HCT116 (cell line): ENCODE results near the gene CLEC16A. TPM values are rescaled to one million over a fixed set of nuclear protein-coding genes. Genes with fewer than 3 reads are reported as not detected.

ENCODE experiments used
- ATAC-seq: fragments of 200-7000 bp; cut with Tn5 transposase; 2 replicates; pipeline ENCODE4 v1.9.1; 2020; ENCODE audit warnings: mild to moderate bottlenecking, moderate library complexity
- BruUV-seq: library from RNA; stranded (reverse); fragments of 400-500 nt; replicated peaks from 2 replicates; lab custom pipeline; 2021; lab: Mats Ljungman, UMichigan
- CTCF ChIA-PET: fragments of 300-600 bp; sonication (Branson Sonifier 250); formaldehyde crosslinking; loops from one replicate; lab custom pipeline; 2021; ENCODE audit warnings: antibody characterized with exemption; lab: Charles Lee
- POLR2A ChIA-PET: fragments of 300-600, 350-600 bp; sonication (Branson Sonifier 250); formaldehyde crosslinking; loops from one replicate; lab custom pipeline; 2021; ENCODE audit warnings: antibody characterized with exemption; lab: Charles Lee
- RAD21 ChIA-PET, 2 experiments: fragments of 300-600 bp; sonication (Branson Sonifier 250); formaldehyde crosslinking; loops; one replicate each; lab custom pipeline; 2023; ENCODE audit warnings: low total read pairs in 2 of 2; ENCODE audit not compliant: uncharacterized antibody in 2 of 2, unreplicated experiment in 2 of 2, low non-redundant PET in 1 of 2; lab: Charles Lee
- DNase-seq: peaks from one replicate; pipeline ENCODE4 v3.0.0-alpha.2; 2010; ENCODE audit warnings: low read depth, low spot score
- H2AFZ ChIP-seq: fragments of 200-600 bp; shearing (Covaris generic), sonication (generic); 2 replicates; pipeline ENCODE4 v1.6.1; 2017; ENCODE audit warnings: low read depth, mixed run types, mixed read lengths, antibody characterized with exemption, low read length; ENCODE audit not compliant: poor library complexity, severe bottlenecking
- H3K27ac ChIP-seq: 2 replicates; pipeline ENCODE4 v1.5.1; 2012; ENCODE audit warnings: low read depth, low read length
- H3K27me3 ChIP-seq: fragments of 200-600 bp; sonication (generic); 2 replicates; pipeline ENCODE4 v1.6.1; 2016; ENCODE audit warnings: mixed run types, low read length, mixed read lengths; ENCODE audit not compliant: insufficient read depth
- H3K36me3 ChIP-seq, 2 experiments: fragments of 200-500 bp in 1 of 2; fragments of 200-600 bp in 1 of 2; sonication (Bioruptor generic) in 1 of 2; sonication (generic) in 1 of 2; 2 replicates each; pipeline versions ENCODE4 v1.5.1 to v1.6.1; 2014 to 2016; ENCODE audit warnings: low read length in 2 of 2, inconsistent platforms in 1 of 2, mixed read lengths in 1 of 2, mixed run types in 1 of 2; ENCODE audit not compliant: insufficient read depth in 2 of 2, control insufficient read depth in 1 of 2
- H3K4me1 ChIP-seq, 2 experiments: fragments of 200-600 bp in 1 of 2; sonication (generic) in 1 of 2; 2 replicates each; pipeline versions ENCODE4 v1.5.1 to v1.6.1; 2012 to 2017; ENCODE audit warnings: low read length in 2 of 2, inconsistent platforms in 1 of 2, mild to moderate bottlenecking in 1 of 2, mixed read lengths in 1 of 2, mixed run types in 1 of 2, moderate library complexity in 1 of 2; ENCODE audit not compliant: insufficient read depth in 2 of 2, control insufficient read depth in 1 of 2
- H3K4me2 ChIP-seq: fragments of 200-600 bp; sonication (generic); 2 replicates; pipeline ENCODE4 v1.6.1; 2017; ENCODE audit warnings: mixed run types, low read length, mixed read lengths
- H3K4me3 ChIP-seq, 2 experiments: fragments of 200-600 bp in 1 of 2; sonication (generic) in 1 of 2; replicated peaks in 1 of 2; 2 replicates each; pipeline ENCODE4 v1.5.1; 2011 to 2016; ENCODE audit warnings: low read length in 2 of 2, control low read depth in 1 of 2, low read depth in 1 of 2, mild to moderate bottlenecking in 1 of 2, mixed read lengths in 1 of 2, mixed run types in 1 of 2
- H3K79me2 ChIP-seq: fragments of 200-600 bp; sonication (generic); 2 replicates; pipeline ENCODE4 v1.6.1; 2017; ENCODE audit warnings: mild to moderate bottlenecking, mixed run types, low read length, moderate library complexity, mixed read lengths; ENCODE audit not compliant: insufficient read depth
- H3K9ac ChIP-seq: fragments of 200-600 bp; sonication (generic); 2 replicates; pipeline ENCODE4 v1.6.1; 2016; ENCODE audit warnings: low read length, mixed read lengths
- H3K9me2 ChIP-seq: fragments of 200-600 bp; sonication (generic), shearing (Covaris generic); 2 replicates; pipeline ENCODE4 v1.6.1; 2017; ENCODE audit warnings: mixed run types, mild to moderate bottlenecking, moderate library complexity; ENCODE audit not compliant: insufficient read depth
- H3K9me3 ChIP-seq, 2 experiments: fragments of 200-500 bp in 1 of 2; fragments of 200-600 bp in 1 of 2; sonication (Bioruptor generic) in 1 of 2; sonication (generic) in 1 of 2; 2 replicates each; pipeline ENCODE4 v1.6.1; 2014 to 2017; ENCODE audit warnings: low read length in 2 of 2, mixed read lengths in 2 of 2, inconsistent platforms in 1 of 2, low read depth in 1 of 2, mild to moderate bottlenecking in 1 of 2, mixed run types in 1 of 2, moderate library complexity in 1 of 2; ENCODE audit not compliant: control insufficient read depth in 1 of 2, insufficient read depth in 1 of 2
- H4K20me1 ChIP-seq: fragments of 200-600 bp; sonication (generic), shearing (Covaris generic); 2 replicates; pipeline ENCODE4 v1.6.1; 2017; ENCODE audit warnings: mixed run types, mild to moderate bottlenecking, moderate library complexity; ENCODE audit not compliant: insufficient read depth
- MAX ChIP-seq: IDR thresholded peaks from 2 replicates; pipeline ENCODE4 v1.6.1; 2012
- POLR2A ChIP-seq: IDR thresholded peaks from 2 replicates; pipeline ENCODE4 v1.7.0; 2011; ENCODE audit warnings: borderline replicate concordance; ENCODE audit not compliant: insufficient read depth, insufficient read length; ENCODE audit errors: extremely low read depth
- SRF ChIP-seq: IDR thresholded peaks from 2 replicates; pipeline ENCODE4 v1.6.1; 2012; ENCODE audit warnings: low read depth
- ZBTB33 ChIP-seq: IDR thresholded peaks from 2 replicates; pipeline ENCODE4 v1.6.1; 2011; ENCODE audit warnings: mild to moderate bottlenecking, low read length, moderate library complexity; ENCODE audit not compliant: insufficient replicate concordance; ENCODE audit errors: extremely low read depth
- intact Hi-C: fragments of 100-400 bp; cut with micrococcal nuclease; formaldehyde crosslinking; loops from 2 replicates; pipeline ENCODE4 v1.10.0; 2022
- total RNA-seq: library from RNA; stranded (reverse); gene quantifications from one replicate; pipeline ENCODE4 v1.2.1, GENCODE V29; 2021; ENCODE audit not compliant: unreplicated experiment

CLEC16A gene
- total RNA-seq, 1 experiment from 2014 or later, result 18.0 TPM

- H3K9me3 ChIP-seq, result no peaks in the 10 kb centered on the region
- H2AFZ ChIP-seq, result no peak overlapping the region
- RAD21 ChIA-PET, result interaction anchor here in 1 of 2 experiments (1.5 kb wide), 1 partner anchor 167 kb away, joined by 4 read pairs; the partner anchor contains the start of gene SOCS1
- peak overlapping the region; percentile 54 for H3K4me2 ChIP-seq
- H3K27me3 ChIP-seq, result no peaks in the 10 kb centered on the region
- no peaks in the 10 kb centered on the region for H4K20me1 ChIP-seq
- POLR2A ChIA-PET, result interaction anchor here (1.4 to 2.0 kb wide), 2 partner anchors 9 to 167 kb away, joined by 4 to 15 read pairs; partner anchors contain the start of gene SOCS1
- no peaks in the 10 kb centered on the region for H3K9me2 ChIP-seq
- peak overlapping the region; percentile 59 for H3K27ac ChIP-seq
- CTCF ChIA-PET, result interaction anchor here (0.6 kb wide), 1 partner anchor 13 kb away, joined by 3 read pairs; no protein-coding TSS in a partner anchor
- DNase-seq (no peak), ATAC-seq (peak; percentile 10; the same call in 1 of the 2 replicates)
- no TSS peak for BruUV-seq
- TF ChIP-seq ZBTB33, result no peak
- TF ChIP-seq MAX, result peak; percentile 52; the same call in 1 of the 2 replicates
- intact Hi-C loops, result no loop called here
- H3K79me2 ChIP-seq, result no peaks in the 10 kb centered on the region
- H3K9ac ChIP-seq, result peak overlapping the region; percentile 28
- H3K36me3 ChIP-seq, result no peaks in the 10 kb centered on the region
- no peak overlapping the region for H3K4me3 ChIP-seq
- H3K4me1 ChIP-seq, result peaks cover 84 to 98% of the 10 kb centered on the region in 2 experiments
These were observed 143.8 kb downstream of the CLEC16A start for GRCh38 chr16:11088074-11088730.

DNA sequence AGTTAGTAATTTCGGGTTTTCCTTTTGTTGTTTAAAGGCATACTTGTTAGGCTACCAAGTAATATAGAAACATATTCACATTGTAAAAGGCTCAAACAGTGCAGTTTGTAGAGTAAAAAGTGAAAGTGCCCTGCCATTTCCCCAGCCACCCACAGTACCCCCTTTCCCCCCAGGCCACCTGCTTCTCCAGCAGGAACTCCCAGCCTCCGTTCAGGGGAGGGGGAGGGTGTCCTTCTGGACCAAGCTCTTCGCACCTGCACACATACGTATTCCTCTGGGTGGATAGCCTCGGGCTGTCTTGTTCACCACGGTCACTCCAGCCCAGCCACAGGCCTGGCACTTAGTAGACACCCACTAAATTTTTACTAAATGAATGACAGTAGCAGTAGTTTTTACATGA is 144.5 kb downstream of the CLEC16A start:
- RAD21 ChIA-PET, result no interaction called here
- no peaks in the 10 kb centered on the region for H3K36me3 ChIP-seq
- no peaks in the 10 kb centered on the region for H3K9me2 ChIP-seq
- DNase-seq, result no peak
- no peak overlapping the region for H2AFZ ChIP-seq
- TF ChIP-seq SRF (no peak), POLR2A (no peak)
- TF ChIP-seq, all 23 proteins: peak for 0
- no peak overlapping the region for H3K4me3 ChIP-seq
- no peak for ATAC-seq
- ChIA-PET POLR2A (interaction anchor here (2.0 kb wide), 1 partner anchor 166 kb away, joined by 15 read pairs; the partner anchor contains the start of gene SOCS1), CTCF (no interaction called here)
- no peak overlapping the region for H3K9ac ChIP-seq
- peaks cover 84 to 98% of the 10 kb centered on the region in 2 experiments for H3K4me1 ChIP-seq
- H3K9me3 ChIP-seq, result no peaks in the 10 kb centered on the region
- H3K27me3 ChIP-seq, result no peaks in the 10 kb centered on the region
- no peaks in the 10 kb centered on the region for H3K79me2 ChIP-seq
- H4K20me1 ChIP-seq, result no peaks in the 10 kb centered on the region
- no peak overlapping the region; the same call in 1 of the 2 replicates for H3K4me2 ChIP-seq
- intact Hi-C loops, result no loop called here
- peak overlapping the region; percentile 59 for H3K27ac ChIP-seq
- no TSS peak for BruUV-seq
